IMR-90 (cell line): ENCODE data around the gene RAP1GAP2. TPM values are rescaled to one million over a fixed set of nuclear protein-coding genes. Genes with fewer than 3 reads are reported as not detected.

Source experiments
- ATAC-seq: fragments of 200-7000 bp; cut with Tn5 transposase; 2 replicates; pipeline ENCODE4 v1.9.1; 2020; ENCODE audit warnings: low read depth, mild to moderate bottlenecking, moderate library complexity
- BruUV-seq: library from RNA; stranded (reverse); fragments of 400-500 nt; replicated peaks from 2 replicates; lab custom pipeline; 2021; lab: Mats Ljungman, UMichigan
- CTCF ChIA-PET: fragments of 300-600 bp; formaldehyde crosslinking; extraction: SDS; loops from one replicate; lab custom pipeline; 2021; ENCODE audit warnings: antibody characterized with exemption; lab: Yijun Ruan, JAX
- POLR2A ChIA-PET: fragments of 300-600 bp; sonication (Branson Sonifier 250); formaldehyde crosslinking; loops from one replicate; lab custom pipeline; 2022; ENCODE audit warnings: antibody characterized with exemption; ENCODE audit not compliant: unreplicated experiment; lab: Charles Lee
- DNase-seq: peaks from one replicate; pipeline ENCODE4 v3.0.0; 2013
- H2AFZ ChIP-seq: replicated peaks from 2 replicates; pipeline ENCODE3; 2013; ENCODE audit warnings: low read length, mild to moderate bottlenecking; ENCODE audit not compliant: poor library complexity
- H2AK5ac ChIP-seq: 2 replicates; pipeline ENCODE4 v1.6.1; 2013; ENCODE audit warnings: low read depth, low read length, inconsistent platforms
- H2AK9ac ChIP-seq: replicated peaks from 2 replicates; pipeline ENCODE3; 2013; ENCODE audit warnings: mild to moderate bottlenecking, low read depth, low read length, moderate library complexity; ENCODE audit not compliant: poor library complexity
- H2BK120ac ChIP-seq: 2 replicates; pipeline ENCODE4 v1.6.1; 2013; ENCODE audit warnings: low read depth, low read length, inconsistent platforms
- H2BK15ac ChIP-seq: 3 replicates; pipeline ENCODE4 v1.6.1; 2013; ENCODE audit warnings: low read depth, low read length, inconsistent platforms
- H2BK20ac ChIP-seq: 2 replicates; pipeline ENCODE4 v1.6.1; 2013; ENCODE audit warnings: low read depth, mild to moderate bottlenecking, inconsistent platforms, low read length, moderate library complexity
- H2BK5ac ChIP-seq: 2 replicates; pipeline ENCODE4 v1.6.1; 2013; ENCODE audit warnings: mild to moderate bottlenecking, low read depth, low read length, inconsistent platforms; ENCODE audit not compliant: poor library complexity, severe bottlenecking
- H3K14ac ChIP-seq: replicated peaks from 2 replicates; pipeline ENCODE4 v1.6.1; 2013; ENCODE audit warnings: low read depth, low read length, inconsistent platforms
- H3K18ac ChIP-seq: 2 replicates; pipeline ENCODE4 v1.6.1; 2013; ENCODE audit warnings: low read depth, low read length, control low read depth
- H3K23ac ChIP-seq: 2 replicates; pipeline ENCODE4 v1.6.1; 2013; ENCODE audit warnings: low read depth, low read length, inconsistent platforms
- H3K27ac ChIP-seq: 2 replicates; pipeline ENCODE4 v1.5.1; 2013; ENCODE audit warnings: mild to moderate bottlenecking, control low read depth, low read length; ENCODE audit not compliant: insufficient read depth
- H3K27me3 ChIP-seq: 2 replicates; pipeline ENCODE4 v1.6.1; 2013; ENCODE audit warnings: low read length; ENCODE audit not compliant: control insufficient read depth, insufficient read depth
- H3K36me3 ChIP-seq: 2 replicates; pipeline ENCODE4 v1.6.1; 2013; ENCODE audit warnings: low read length, mixed read lengths; ENCODE audit not compliant: control insufficient read depth, insufficient read depth
- H3K4ac ChIP-seq: 2 replicates; pipeline ENCODE4 v1.6.1; 2013; ENCODE audit warnings: low read depth, low read length, inconsistent platforms
- H3K4me1 ChIP-seq: 2 replicates; pipeline ENCODE4 v1.6.1; 2013; ENCODE audit warnings: low read length, mixed read lengths; ENCODE audit not compliant: control insufficient read depth, insufficient read depth
- H3K4me2 ChIP-seq: 2 replicates; pipeline ENCODE4 v1.6.1; 2013; ENCODE audit warnings: low read depth, mild to moderate bottlenecking, control low read depth, low read length, moderate library complexity
- H3K4me3 ChIP-seq: 2 replicates; pipeline ENCODE4 v1.5.1; 2013; ENCODE audit warnings: low read depth, mild to moderate bottlenecking, control low read depth, low read length, moderate library complexity; ENCODE audit not compliant: insufficient read depth
- H3K56ac ChIP-seq: 2 replicates; pipeline ENCODE4 v1.6.1; 2013; ENCODE audit warnings: low read length, inconsistent platforms; ENCODE audit not compliant: insufficient read depth; ENCODE audit errors: extremely low read depth
- H3K79me1 ChIP-seq, 2 experiments: 2 replicates each; pipeline ENCODE4 v1.6.1; 2013; ENCODE audit warnings: low read length in 2 of 2, inconsistent platforms in 1 of 2, low read depth in 1 of 2
- H3K9ac ChIP-seq: 2 replicates; pipeline ENCODE4 v1.6.1; 2013; ENCODE audit warnings: low read depth, low read length, control low read depth
- H3K9me1 ChIP-seq: 2 replicates; pipeline ENCODE4 v1.6.1; 2013; ENCODE audit warnings: low read length, inconsistent platforms; ENCODE audit not compliant: insufficient read depth
- H3K9me3 ChIP-seq: 2 replicates; pipeline ENCODE4 v1.6.1; 2013; ENCODE audit warnings: low read length; ENCODE audit not compliant: control insufficient read depth, insufficient read depth
- H4K20me1 ChIP-seq: 2 replicates; pipeline ENCODE4 v1.6.1; 2013; ENCODE audit warnings: low read length, inconsistent platforms; ENCODE audit not compliant: insufficient read depth
- H4K5ac ChIP-seq: 2 replicates; pipeline ENCODE4 v1.6.1; 2013; ENCODE audit warnings: mild to moderate bottlenecking, low read depth, low read length, control low read depth
- H4K8ac ChIP-seq, 2 experiments: 2 replicates each; pipeline ENCODE4 v1.6.1; 2013; ENCODE audit warnings: low read depth in 2 of 2, low read length in 2 of 2, control low read depth in 1 of 2, inconsistent platforms in 1 of 2
- H4K91ac ChIP-seq: 2 replicates; pipeline ENCODE4 v1.6.1; 2013; ENCODE audit warnings: low read depth, low read length, inconsistent platforms; ENCODE audit not compliant: insufficient read depth
- BHLHE40 ChIP-seq: fragments of 150-350 bp; IDR thresholded peaks from 2 replicates; pipeline ENCODE4 v1.6.1; 2016; ENCODE audit warnings: mild to moderate bottlenecking, low read depth, low read length
- FOS ChIP-seq: fragments of 150-350 bp; IDR thresholded peaks from 2 replicates; pipeline ENCODE4 v1.6.1; 2016; ENCODE audit warnings: low read depth, low read length
- MAFK ChIP-seq: IDR thresholded peaks from 2 replicates; pipeline ENCODE4 v1.6.1; 2012; ENCODE audit warnings: low read depth, low read length, improper control_type of control experiment
- MAZ ChIP-seq: IDR thresholded peaks from 2 replicates; pipeline ENCODE4 v1.6.1; 2012; ENCODE audit warnings: low read depth, mild to moderate bottlenecking, low read length, improper control_type of control experiment, moderate library complexity, borderline replicate concordance
- NFE2L2 ChIP-seq: fragments of 150-350 bp; IDR thresholded peaks from 2 replicates; pipeline ENCODE4 v1.6.1; 2016; ENCODE audit warnings: low read depth, mild to moderate bottlenecking, low read length
- POLR2A ChIP-seq: IDR thresholded peaks from 2 replicates; pipeline ENCODE4 v1.6.1; 2012; ENCODE audit warnings: mild to moderate bottlenecking, low read depth, low read length
- RCOR1 ChIP-seq: IDR thresholded peaks from 2 replicates; pipeline ENCODE4 v1.6.1; 2012; ENCODE audit warnings: mild to moderate bottlenecking, low read length, improper control_type of control experiment; ENCODE audit not compliant: insufficient replicate concordance
- RFX5 ChIP-seq: IDR thresholded peaks from 2 replicates; pipeline ENCODE4 v1.8.0; 2012; ENCODE audit warnings: low read depth, mild to moderate bottlenecking, low read length, moderate library complexity
- SMC3 ChIP-seq: fragments of 150-350 bp; IDR thresholded peaks from 2 replicates; pipeline ENCODE4 v1.6.1; 2016; ENCODE audit warnings: low read depth, mild to moderate bottlenecking, antibody characterized with exemption, low read length, moderate library complexity
- WGBS, 2 experiments: methylation state at CpG; one replicate each; pipeline versions ENCODE4 v1.1.5 to v1.1.7; 2013; ENCODE audit warnings: missing lambda C conversion rate in 2 of 2; ENCODE audit not compliant: insufficient read length in 1 of 2; ENCODE audit errors: extremely low coverage in 2 of 2; 5-methylcytosine and 5-hydroxymethylcytosine counted together
- dilution Hi-C: fragments of 300-500 bp; cut with HindIII; formaldehyde crosslinking; loops from one replicate; pipeline ENCODE4 v1.14.3; 2018; ENCODE audit warnings: low sequenced_read_pairs; ENCODE audit not compliant: unreplicated experiment
- in situ Hi-C: fragments of 300-500 bp; cut with MboI; formaldehyde crosslinking; loops from 3 replicates; pipeline ENCODE4 v1.14.3; 2019; ENCODE audit warnings: low sequenced_read_pairs, inconsistent platforms, mixed read lengths
- intact Hi-C: fragments of 100-400 bp; cut with micrococcal nuclease; formaldehyde crosslinking; loops from 2 replicates; pipeline ENCODE4 v1.10.0; 2022
- polyA plus RNA-seq, 3 experiments: library from polyadenylated mRNA; depleted of rRNA; stranded (reverse); fragments of >200 nt; gene quantifications; 2 replicates each; pipeline ENCODE4 v1.2.3, GENCODE V29; 2012; ENCODE audit warnings: low replicate concordance in 1 of 3
- total RNA-seq: library from RNA; depleted of rRNA; stranded (reverse); fragments of >200 nt; gene quantifications from 2 replicates; pipeline ENCODE4 v1.2.3, GENCODE V29; 2012
- TF ChIP-seq, protein P1 (sequence below): conservative IDR thresholded peaks from 2 replicates; pipeline ENCODE4 v1.5.1; 2012; ENCODE audit warnings: mild to moderate bottlenecking, low read depth, low read length, improper control_type of control experiment
- TF ChIP-seq, protein P2 (sequence below): fragments of 150-350 bp; IDR thresholded peaks from 2 replicates; pipeline ENCODE4 v1.6.1; 2016; ENCODE audit warnings: low read depth, mild to moderate bottlenecking, low read length, moderate library complexity, borderline replicate concordance

RAP1GAP2 gene
- total and polyA plus RNA-seq, 2 of the 4 experiments (the other 2 are of a cell fraction): 5.7 to 7.5 TPM

- H2BK20ac ChIP-seq: no peak overlapping the region
- dilution Hi-C loops: no loop called here
- no peaks in the 10 kb centered on the region for H3K79me1 ChIP-seq
- no peak overlapping the region for H2BK15ac ChIP-seq
- H2AK9ac ChIP-seq: no peak overlapping the region
- H2AFZ ChIP-seq: no peak overlapping the region
- H2BK5ac ChIP-seq: no peak overlapping the region
- no peak overlapping the region for H3K56ac ChIP-seq
- POLR2A ChIA-PET: no interaction called here
- no peak overlapping the region for H3K4me2 ChIP-seq
- TF ChIP-seq FOS (no peak), BHLHE40 (no peak), MAFK (no peak), RCOR1 (no peak), NFE2L2 (no peak), POLR2A (no peak), RFX5 (no peak), SMC3 (no peak), MAZ (no peak)
- TF ChIP-seq, protein P1, sequence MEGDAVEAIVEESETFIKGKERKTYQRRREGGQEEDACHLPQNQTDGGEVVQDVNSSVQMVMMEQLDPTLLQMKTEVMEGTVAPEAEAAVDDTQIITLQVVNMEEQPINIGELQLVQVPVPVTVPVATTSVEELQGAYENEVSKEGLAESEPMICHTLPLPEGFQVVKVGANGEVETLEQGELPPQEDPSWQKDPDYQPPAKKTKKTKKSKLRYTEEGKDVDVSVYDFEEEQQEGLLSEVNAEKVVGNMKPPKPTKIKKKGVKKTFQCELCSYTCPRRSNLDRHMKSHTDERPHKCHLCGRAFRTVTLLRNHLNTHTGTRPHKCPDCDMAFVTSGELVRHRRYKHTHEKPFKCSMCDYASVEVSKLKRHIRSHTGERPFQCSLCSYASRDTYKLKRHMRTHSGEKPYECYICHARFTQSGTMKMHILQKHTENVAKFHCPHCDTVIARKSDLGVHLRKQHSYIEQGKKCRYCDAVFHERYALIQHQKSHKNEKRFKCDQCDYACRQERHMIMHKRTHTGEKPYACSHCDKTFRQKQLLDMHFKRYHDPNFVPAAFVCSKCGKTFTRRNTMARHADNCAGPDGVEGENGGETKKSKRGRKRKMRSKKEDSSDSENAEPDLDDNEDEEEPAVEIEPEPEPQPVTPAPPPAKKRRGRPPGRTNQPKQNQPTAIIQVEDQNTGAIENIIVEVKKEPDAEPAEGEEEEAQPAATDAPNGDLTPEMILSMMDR: no peak
- TF ChIP-seq, protein P2, sequence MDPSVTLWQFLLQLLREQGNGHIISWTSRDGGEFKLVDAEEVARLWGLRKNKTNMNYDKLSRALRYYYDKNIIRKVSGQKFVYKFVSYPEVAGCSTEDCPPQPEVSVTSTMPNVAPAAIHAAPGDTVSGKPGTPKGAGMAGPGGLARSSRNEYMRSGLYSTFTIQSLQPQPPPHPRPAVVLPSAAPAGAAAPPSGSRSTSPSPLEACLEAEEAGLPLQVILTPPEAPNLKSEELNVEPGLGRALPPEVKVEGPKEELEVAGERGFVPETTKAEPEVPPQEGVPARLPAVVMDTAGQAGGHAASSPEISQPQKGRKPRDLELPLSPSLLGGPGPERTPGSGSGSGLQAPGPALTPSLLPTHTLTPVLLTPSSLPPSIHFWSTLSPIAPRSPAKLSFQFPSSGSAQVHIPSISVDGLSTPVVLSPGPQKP: no peak
- H4K5ac ChIP-seq: no peak overlapping the region
- CTCF ChIA-PET: no interaction called here
- no TSS peak for BruUV-seq
- ATAC-seq (no peak), DNase-seq (no peak)
- no peaks in the 10 kb centered on the region for H3K4me1 ChIP-seq
- intact Hi-C loops: no loop called here
- no CpG with 5 or more reads among the region's 3 CpGs for WGBS, 2 experiments
- no peaks in the 10 kb centered on the region for H3K9me1 ChIP-seq
- H3K27ac ChIP-seq: no peak overlapping the region
- no peaks in the 10 kb centered on the region for H4K20me1 ChIP-seq
- in situ Hi-C loops: no loop called here
- no peak overlapping the region for H3K14ac ChIP-seq
- H3K23ac ChIP-seq: no peak overlapping the region
- 0 out of 2 replicates have a peak, but pooled peaks cover 2% of the 10 kb centered on the region for H3K9me3 ChIP-seq
- H3K9ac ChIP-seq: no peak overlapping the region
- H3K27me3 ChIP-seq: peaks cover 14% of the 10 kb centered on the region; the same call in 1 of the 2 replicates
- H3K36me3 ChIP-seq: no peaks in the 10 kb centered on the region
- no peak overlapping the region for H3K4ac ChIP-seq
- no peak overlapping the region for H3K4me3 ChIP-seq
- no peak overlapping the region for H2BK120ac ChIP-seq
- no peak overlapping the region for H4K8ac ChIP-seq
- H4K91ac ChIP-seq: no peak overlapping the region
- H2AK5ac ChIP-seq: no peak overlapping the region
- no peak overlapping the region for H3K18ac ChIP-seq
Measured at GRCh38 chr17:2805961-2806360, 9.7 kb downstream of the RAP1GAP2 start.
